Heart right ventricle (tissue), 16 donors: ENCODE measurements around the gene SLC3A2. TPM values are rescaled to one million over a fixed set of nuclear protein-coding genes. Genes with fewer than 3 reads are reported as not detected.

Experiments
- ATAC-seq, 8 donors: fragments of 200-7000 bp; cut with Tn5 transposase; one replicate each; pipeline ENCODE4 v1.9.1; 2020; ENCODE audit warnings: mild to moderate bottlenecking in 8 of 8, moderate library complexity in 8 of 8, moderate number of reproducible peaks in 1 of 8
- DNase-seq, 2 donors: peaks; one replicate each; pipeline ENCODE4 v3.0.0-alpha.2; 2020
- H3K27ac ChIP-seq, 10 donors: fragments of 200-600 bp; sonication (generic) in 2 of 10; one replicate each; pipeline versions ENCODE4 v1.5.0 to v1.8.0; 2020 to 2022; ENCODE audit warnings: mild to moderate bottlenecking in 3 of 10
- H3K27me3 ChIP-seq, 7 donors: fragments of 200-600 bp; one replicate each; pipeline ENCODE4 v1.8.0; 2021 to 2022; ENCODE audit warnings: mild to moderate bottlenecking in 2 of 7
- H3K36me3 ChIP-seq, 9 donors: fragments of 200-600 bp; sonication (generic) in 1 of 9; one replicate each; pipeline versions ENCODE4 v1.5.0 to v1.8.0; 2020 to 2022; ENCODE audit warnings: mild to moderate bottlenecking in 2 of 9
- H3K4me1 ChIP-seq, 9 donors: fragments of 200-600 bp; sonication (generic) in 1 of 9; one replicate each; pipeline versions ENCODE4 v1.5.0 to v1.8.0; 2020 to 2022; ENCODE audit warnings: mild to moderate bottlenecking in 4 of 9
- H3K4me3 ChIP-seq, 10 donors: fragments of 200-600 bp; sonication (generic) in 2 of 10; one replicate each; pipeline versions ENCODE4 v1.5.0 to v1.8.0; 2020 to 2022; ENCODE audit warnings: mild to moderate bottlenecking in 7 of 10, moderate library complexity in 2 of 10
- H3K9me3 ChIP-seq, 11 donors: fragments of 200-600 bp in 10 of 11; sonication (generic) in 2 of 11; one replicate each; pipeline versions ENCODE4 v1.5.0 to v1.8.0; 2013 to 2022; ENCODE audit warnings: mild to moderate bottlenecking in 2 of 11, control low read depth in 1 of 11, moderate library complexity in 1 of 11
- WGBS, 2 donors: extraction: QIAGEN DNeasy Blood & Tissue Kit; methylation state at CpG; one replicate each; pipeline ENCODE4 v1.1.7; 2013; ENCODE audit warnings: inconsistent platforms in 1 of 2; 5-methylcytosine and 5-hydroxymethylcytosine counted together
- intact Hi-C, 10 donors: fragments of 100-400 bp; cut with DNase I; formaldehyde crosslinking; loops; one replicate each; pipeline versions ENCODE4 v1.11.1 to v1.14.2; 2022
- polyA plus RNA-seq, 2 donors: library from polyadenylated mRNA; stranded (reverse); fragments of 200-250 nt; gene quantifications; one replicate each; pipeline ENCODE4 v1.2.3, GENCODE V29; 2013
- total RNA-seq, 10 donors: library from RNA; stranded (reverse); fragmentation: NEBNext Ultra II Directional in 3 of 10; extraction: Animal tissue kit (Norgen Biotek cat#: 25700) in 3 of 10; gene quantifications; one replicate each; pipeline versions ENCODE4 v1.2.1 to v1.2.4, GENCODE V29; 2021 to 2023
- TF ChIP-seq, protein P1 (sequence below), 9 donors: fragments of 200-600 bp; sonication (generic) in 2 of 9; IDR thresholded peaks; one replicate each; pipeline versions ENCODE4 v1.5.0 to v1.8.0; 2021 to 2022; ENCODE audit warnings: antibody characterized with exemption in 9 of 9, mild to moderate bottlenecking in 5 of 9, moderate library complexity in 1 of 9
- donor health status: Arrhythmogenic right ventricular cardiomyopathy.
- donor health status: ischemic (EF 13 %, LVEDD 7.1; RV severe dilation, severe dysfunction).
- donor health status: healthy with polysubstance abuse.
- donor health status: DM: no; HTN: yes; CAD: no.
- donor health status: DM: no; HTN: no; CAD: no.
- donor health status: ischemic (EF 25% LVEDD 6.9; RV normal size, moderate dysfunction).
- donor health status: ischemic (EF 25% LVEDD 5.7; RV mildly dilated, moderate dysfunction).
- donor health status: healthy.
- donor health status: DM: yes; HTN: yes; CAD: no.
- donor health status: Ischemic cardiomyopathy.
- donor health status: ischemic (EF 35%, LVEDD 5.7; RV mildly dilated, moderate dysfunction).
- donor health status: nonischemic (EF 11% LVEDD 7.7; RV severe dilation, severe dysfunction).
- donor health status: DM: yes; HTN: yes; CAD: no.
- donor health status: PGD.
- donor health status: ischemic (EF 29% LVEDD 5.4; RV normal size, mild dysfunction).
- donor health status: nonischemic (EF 23%, LVEDD 6.1; RV moderate dilation, normal function).

Gene SLC3A2
- total and polyA plus RNA-seq, 12 donors: 32.0 to 110 (median 42.6) TPM

DNA sequence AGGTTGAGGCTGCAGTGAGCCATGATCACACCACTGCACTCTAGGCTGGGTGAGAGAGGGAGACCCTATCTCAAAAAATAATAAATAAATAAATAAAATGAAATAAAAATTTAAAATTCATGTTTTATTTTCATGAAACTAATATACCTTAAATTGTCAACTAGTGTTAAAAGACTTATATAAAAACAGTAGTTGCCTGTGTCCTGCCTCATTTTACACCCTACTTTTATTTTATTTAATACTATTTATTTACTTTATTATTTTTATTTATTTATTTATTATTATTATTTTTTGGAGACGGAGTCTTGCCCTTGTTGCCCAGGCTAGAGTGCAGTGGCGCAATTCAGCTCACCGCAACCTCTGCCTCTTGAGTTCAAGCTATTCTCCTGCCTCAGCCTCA is 36.5 kb upstream of the SLC3A2 start:
- ATAC-seq: no peak
- TF ChIP-seq, protein P1, sequence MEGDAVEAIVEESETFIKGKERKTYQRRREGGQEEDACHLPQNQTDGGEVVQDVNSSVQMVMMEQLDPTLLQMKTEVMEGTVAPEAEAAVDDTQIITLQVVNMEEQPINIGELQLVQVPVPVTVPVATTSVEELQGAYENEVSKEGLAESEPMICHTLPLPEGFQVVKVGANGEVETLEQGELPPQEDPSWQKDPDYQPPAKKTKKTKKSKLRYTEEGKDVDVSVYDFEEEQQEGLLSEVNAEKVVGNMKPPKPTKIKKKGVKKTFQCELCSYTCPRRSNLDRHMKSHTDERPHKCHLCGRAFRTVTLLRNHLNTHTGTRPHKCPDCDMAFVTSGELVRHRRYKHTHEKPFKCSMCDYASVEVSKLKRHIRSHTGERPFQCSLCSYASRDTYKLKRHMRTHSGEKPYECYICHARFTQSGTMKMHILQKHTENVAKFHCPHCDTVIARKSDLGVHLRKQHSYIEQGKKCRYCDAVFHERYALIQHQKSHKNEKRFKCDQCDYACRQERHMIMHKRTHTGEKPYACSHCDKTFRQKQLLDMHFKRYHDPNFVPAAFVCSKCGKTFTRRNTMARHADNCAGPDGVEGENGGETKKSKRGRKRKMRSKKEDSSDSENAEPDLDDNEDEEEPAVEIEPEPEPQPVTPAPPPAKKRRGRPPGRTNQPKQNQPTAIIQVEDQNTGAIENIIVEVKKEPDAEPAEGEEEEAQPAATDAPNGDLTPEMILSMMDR (IDR thresholded peaks at IDR 0.05): no peak
- Histone ChIP-seq H3K4me1 (peaks cover 0 to 18% (median 10%) of the 10 kb centered on the region in 9 donors), H3K27ac (no peak overlapping the region), H3K27me3 (no peaks in the 10 kb centered on the region), H3K4me3 (no peak overlapping the region), H3K9me3 (no peaks in the 10 kb centered on the region), H3K36me3 (no peaks in the 10 kb centered on the region)
- intact Hi-C loops: loop anchor here in 2 of 10 donors (5.0 kb wide), 2 partner anchors 117 to 137 kb away; partner anchors contain the start of genes BSCL2 (in 1 of the 2), GNG3 (in 1 of the 2), HNRNPUL2 (in 1 of the 2) and TTC9C (in 1 of the 2)
- WGBS, 2 donors: 97 to 98% methylated on average over 3 of the region's 3 CpGs
- DNase-seq: no peak

- 90 to 91% methylated on average over 3 of the region's 3 CpGs for WGBS, 2 donors
- Histone ChIP-seq H3K27me3 (no peaks in the 10 kb centered on the region), H3K4me3 (no peak overlapping the region), H3K9me3 (no peaks in the 10 kb centered on the region), H3K36me3 (peaks cover 0 to 3% (median 0%) of the 10 kb centered on the region in 9 donors), H3K4me1 (peaks cover 0 to 13% (median 10%) of the 10 kb centered on the region in 9 donors), H3K27ac (no peak overlapping the region)
- intact Hi-C loops: no loop called here
- TF ChIP-seq, protein P1 (IDR thresholded peaks at IDR 0.05): no peak
- ATAC-seq (no peak), DNase-seq (no peak)
These were observed 34.5 kb upstream of the SLC3A2 start for GRCh38 chr11:62846177-62846576.

GRCh38 chr11:62847767-62848314 is 32.9 kb upstream of the SLC3A2 start:
- Histone ChIP-seq H3K27me3 (no peaks in the 10 kb centered on the region), H3K27ac (no peak overlapping the region), H3K36me3 (peaks cover 0 to 20% (median 16%) of the 10 kb centered on the region in 9 donors), H3K4me1 (peaks cover 0 to 9% (median 2%) of the 10 kb centered on the region in 9 donors), H3K9me3 (no peaks in the 10 kb centered on the region), H3K4me3 (no peak overlapping the region)
- ATAC-seq (no peak), DNase-seq (no peak)
- WGBS, 2 donors: 89 to 91% methylated on average over 1 of the region's 1 CpG
- TF ChIP-seq, protein P1 (IDR thresholded peaks at IDR 0.05): no peak
- intact Hi-C loops: no loop called here

- no peaks in the 10 kb centered on the region for H3K9me3 ChIP-seq
- ATAC-seq: no peak
- no peaks in the 10 kb centered on the region for H3K27me3 ChIP-seq
- 58 to 66% methylated on average over 15 of the region's 15 CpGs for WGBS, 2 donors
- DNase-seq: no peak
- H3K36me3 ChIP-seq: peaks cover 0 to 39% (median 29%) of the 10 kb centered on the region in 9 donors
- no peak overlapping the region for H3K4me3 ChIP-seq
- intact Hi-C loops: loop anchor here in 1 of 10 donors (10.0 kb wide), 1 partner anchor 276 kb away; the partner anchor contains the start of gene EEF1G
- H3K4me1 ChIP-seq: peaks cover 10 to 32% (median 24%) of the 10 kb centered on the region in 9 donors
- TF ChIP-seq, protein P1 (IDR thresholded peaks at IDR 0.05): no peak
- H3K27ac ChIP-seq: no peak overlapping the region
These were observed 29.5 kb upstream of the SLC3A2 start for GRCh38 chr11:62850911-62851806.
